Endothelial cell of umbilical vein (primary cell): Measurements from ENCODE around the gene TAF5L.

Experiments
- EZH2 ChIP-seq: IDR thresholded peaks from 2 replicates; pipeline ENCODE4 v1.6.1; 2012; ENCODE audit warnings: borderline replicate concordance, low read depth, mild to moderate bottlenecking, moderate library complexity, low read length, inconsistent platforms; ENCODE audit not compliant: severe bottlenecking
- JUN ChIP-seq: IDR thresholded peaks from 2 replicates; pipeline ENCODE4 v1.6.1; 2011; ENCODE audit warnings: borderline replicate concordance, low read depth; ENCODE audit not compliant: insufficient read length, insufficient read depth
- POLR2A ChIP-seq: IDR thresholded peaks from 2 replicates; pipeline ENCODE4 v1.6.1; 2012; ENCODE audit warnings: low read depth, mild to moderate bottlenecking, control low read depth, low read length
- TF ChIP-seq, protein P1 (sequence below), 2 donors: IDR thresholded peaks; 1 replicate in 1 of 2; 2 replicates in 1 of 2; pipeline ENCODE4 v1.5.1; 2011; ENCODE audit warnings: low read length in 2 of 2, mild to moderate bottlenecking in 2 of 2, moderate library complexity in 2 of 2, control low read depth in 1 of 2, inconsistent platforms in 1 of 2, low read depth in 1 of 2; ENCODE audit not compliant: insufficient read depth in 1 of 2; ENCODE audit errors: extremely low read depth in 1 of 2

DNA sequence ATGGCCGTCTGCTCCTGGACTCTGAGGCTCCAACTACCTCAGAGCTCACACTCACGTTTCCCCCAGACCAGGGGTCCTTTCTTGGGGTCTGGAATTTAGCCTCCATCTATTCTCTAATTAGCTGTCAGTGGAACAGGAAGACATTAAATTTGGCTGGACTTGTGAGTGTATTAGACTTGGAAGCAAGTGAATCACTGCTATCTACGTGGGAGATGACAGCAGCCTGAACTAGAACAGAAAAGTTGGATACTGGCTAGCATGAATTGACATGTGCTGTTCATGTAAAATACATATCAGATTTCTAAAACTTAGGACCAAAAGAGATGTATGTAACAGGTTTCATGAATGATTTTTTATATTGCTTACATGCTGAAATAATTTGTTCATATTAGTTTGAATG lies 28.0 kb downstream of the TAF5L start:
- TF ChIP-seq, protein P1, sequence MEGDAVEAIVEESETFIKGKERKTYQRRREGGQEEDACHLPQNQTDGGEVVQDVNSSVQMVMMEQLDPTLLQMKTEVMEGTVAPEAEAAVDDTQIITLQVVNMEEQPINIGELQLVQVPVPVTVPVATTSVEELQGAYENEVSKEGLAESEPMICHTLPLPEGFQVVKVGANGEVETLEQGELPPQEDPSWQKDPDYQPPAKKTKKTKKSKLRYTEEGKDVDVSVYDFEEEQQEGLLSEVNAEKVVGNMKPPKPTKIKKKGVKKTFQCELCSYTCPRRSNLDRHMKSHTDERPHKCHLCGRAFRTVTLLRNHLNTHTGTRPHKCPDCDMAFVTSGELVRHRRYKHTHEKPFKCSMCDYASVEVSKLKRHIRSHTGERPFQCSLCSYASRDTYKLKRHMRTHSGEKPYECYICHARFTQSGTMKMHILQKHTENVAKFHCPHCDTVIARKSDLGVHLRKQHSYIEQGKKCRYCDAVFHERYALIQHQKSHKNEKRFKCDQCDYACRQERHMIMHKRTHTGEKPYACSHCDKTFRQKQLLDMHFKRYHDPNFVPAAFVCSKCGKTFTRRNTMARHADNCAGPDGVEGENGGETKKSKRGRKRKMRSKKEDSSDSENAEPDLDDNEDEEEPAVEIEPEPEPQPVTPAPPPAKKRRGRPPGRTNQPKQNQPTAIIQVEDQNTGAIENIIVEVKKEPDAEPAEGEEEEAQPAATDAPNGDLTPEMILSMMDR (IDR thresholded peaks at IDR 0.05; ENCODE audit: extremely low read depth in 1 of 2, insufficient read depth in 1 of 2, low read depth in 1 of 2, low read length in 2 of 2) = no peak
- TF ChIP-seq JUN (no peak), EZH2 (no peak), POLR2A (no peak)
